ENCODE measurements around the gene SUMF1. TPM values are rescaled to one million over a fixed set of nuclear protein-coding genes. Genes with fewer than 3 reads are reported as not detected.

SUMF1 gene
- total and polyA plus RNA-seq, 5 donors = 7.8 to 14.4 (median 10.9) TPM

GRCh38 chr3:4314688-4315087 lies 152.4 kb downstream of the SUMF1 start:
- intact Hi-C loops (cut with DNase I) = no loop called here
- 87% methylated on average over 4 of the region's 4 CpGs for WGBS
- DNase-seq (no peak), ATAC-seq (no peak)
- H3K9me3 ChIP-seq (ENCODE audit: control insufficient read depth, low read length) = no peaks in the 10 kb centered on the region
- no peaks in the 10 kb centered on the region for H3K27me3 ChIP-seq (ENCODE audit: control insufficient read depth, insufficient read depth)
- no peak overlapping the region for H3K4me3 ChIP-seq (ENCODE audit: low read length)
- H3K27ac ChIP-seq (ENCODE audit: low read length) = no peak overlapping the region
- H3K4me1 ChIP-seq (ENCODE audit: control insufficient read depth, insufficient read depth, low read length) = peaks cover 2% of the 10 kb centered on the region

- Histone ChIP-seq H3K27ac (ENCODE audit: low read length) (no peak overlapping the region), H3K27me3 (ENCODE audit: control insufficient read depth, insufficient read depth) (no peaks in the 10 kb centered on the region), H3K9me3 (ENCODE audit: control insufficient read depth, low read length) (no peaks in the 10 kb centered on the region), H3K4me1 (ENCODE audit: control insufficient read depth, insufficient read depth, low read length) (peaks cover 2% of the 10 kb centered on the region), H3K4me3 (ENCODE audit: low read length) (no peak overlapping the region)
- ATAC-seq = no peak
- no peak for DNase-seq
- 91% methylated on average over 4 of the region's 4 CpGs for WGBS
- intact Hi-C loops (cut with DNase I) = no loop called here
These were observed 153.3 kb downstream of the SUMF1 start for GRCh38 chr3:4313606-4314293.

GRCh38 chr3:4311496-4311895 lies 155.6 kb downstream of the SUMF1 start:
- no peak overlapping the region for H3K4me3 ChIP-seq (ENCODE audit: low read length)
- H3K27me3 ChIP-seq (ENCODE audit: control insufficient read depth, insufficient read depth) = no peaks in the 10 kb centered on the region
- intact Hi-C loops (cut with DNase I) = no loop called here
- H3K9me3 ChIP-seq (ENCODE audit: control insufficient read depth, low read length) = no peaks in the 10 kb centered on the region
- ATAC-seq (no peak), DNase-seq (no peak)
- H3K4me1 ChIP-seq (ENCODE audit: control insufficient read depth, insufficient read depth, low read length) = peaks cover 5% of the 10 kb centered on the region
- no peak overlapping the region for H3K27ac ChIP-seq (ENCODE audit: low read length)

Other genes with a start within 250 kb of the SUMF1 start
- gene SETMAR, start 163.9 kb downstream of the SUMF1 start, total RNA-seq = 10 to 100 TPM; 13.1 to 18.4 (median 17.3) TPM
- 18.1 TPM for gene SETMAR, start 163.9 kb downstream of the SUMF1 start, polyA plus RNA-seq
- 10 to 100 TPM; 32.5 to 59.0 (median 45.6) TPM for gene ITPR1, start 26.1 kb upstream of the SUMF1 start, total RNA-seq
- gene ITPR1, start 26.1 kb upstream of the SUMF1 start, polyA plus RNA-seq = 13.9 TPM